Uterus (tissue), 4 donors: Measurements from ENCODE around the gene PPFIBP2. TPM values are rescaled to one million over a fixed set of nuclear protein-coding genes. Genes with fewer than 3 reads are reported as not detected.

ENCODE experiments used
- DNase-seq, 2 donors: peaks; one replicate each; pipeline ENCODE4 v3.0.0-alpha.2; 2019 to 2020
- H3K27ac ChIP-seq, 2 donors: fragments of 200-600 bp; sonication (generic); 1 replicate in 1 of 2; 2 replicates in 1 of 2; pipeline ENCODE4 v1.5.1; 2016 to 2018
- H3K27me3 ChIP-seq, 2 donors: fragments of 200-600 bp; sonication (generic); one replicate each; pipeline ENCODE4 v1.5.1; 2018 to 2019; ENCODE audit warnings: control low read depth in 1 of 2
- H3K36me3 ChIP-seq, 2 donors: fragments of 200-600 bp; sonication (generic); one replicate each; pipeline ENCODE4 v1.5.1; 2019; ENCODE audit warnings: control low read depth in 1 of 2
- H3K4me1 ChIP-seq, 2 donors: fragments of 200-600 bp; sonication (generic); one replicate each; pipeline ENCODE4 v1.5.1; 2018 to 2019; ENCODE audit warnings: control low read depth in 1 of 2
- H3K4me3 ChIP-seq, 2 donors: fragments of 200-600 bp; sonication (generic); 1 replicate in 1 of 2; 2 replicates in 1 of 2; pipeline ENCODE4 v1.5.1; 2018 to 2019; ENCODE audit warnings: mild to moderate bottlenecking in 1 of 2
- H3K9me3 ChIP-seq, 2 donors: fragments of 200-600 bp; sonication (generic); one replicate each; pipeline ENCODE4 v1.5.1; 2019; ENCODE audit warnings: control low read depth in 1 of 2
- CTCF ChIP-seq, 4 experiments: fragments of 200-600 bp in 2 of 4; fragments of 450-650 bp in 2 of 4; sonication (generic) in 2 of 4; IDR thresholded peaks; one replicate each; pipeline ENCODE4 v1.5.1; 2016 to 2019; ENCODE audit warnings: antibody characterized with exemption in 4 of 4, mild to moderate bottlenecking in 2 of 4, moderate library complexity in 1 of 4
- POLR2A ChIP-seq, 2 donors: fragments of 450-650 bp; IDR thresholded peaks; one replicate each; pipeline ENCODE4 v1.6.1; 2016; ENCODE audit warnings: antibody characterized with exemption in 2 of 2, mild to moderate bottlenecking in 1 of 2, moderate library complexity in 1 of 2
- intact Hi-C: fragments of 100-400 bp; cut with DNase I; formaldehyde crosslinking; loops from one replicate; pipeline ENCODE4 v1.15.1; 2023; ENCODE audit warnings: low total_unique reads
- total RNA-seq, 4 donors: library from RNA; depleted of rRNA in 3 of 4; stranded (reverse); fragments of >200 nt in 3 of 4; gene quantifications; one replicate each; pipeline versions ENCODE4 v1.1.0 to v1.2.4, GENCODE V29; 2014 to 2023
- donor health status: DM: yes; HTN: yes; CAD: no.

Gene PPFIBP2
- total RNA-seq = 10 to 100 TPM in 3 of 4 donors, 1 to 10 TPM in 1; 2.1 to 36.2 (median 15.2) TPM

- Histone ChIP-seq H3K27me3 (no peaks in the 10 kb centered on the region), H3K4me3 (peak within 1 kb of the TSS; percentile 59 to 63), H3K36me3 (no peaks in the 10 kb centered on the region), H3K27ac (peak within 1 kb of the TSS; percentile 83 to 89), H3K9me3 (no peaks in the 10 kb centered on the region), H3K4me1 (no peaks in the 10 kb centered on the region)
- DNase-seq = peak; percentile 74 to 86
- intact Hi-C loops = loop anchor here (10.0 kb wide), 1 partner anchor 151 kb away; no protein-coding TSS in a partner anchor
- peak; percentile 38 to 54 for TF ChIP-seq POLR2A (IDR thresholded peaks at IDR 0.05)
- peak; percentile 54 to 63 (median 57) for TF ChIP-seq CTCF (IDR thresholded peaks at IDR 0.05)
These were observed at the start of gene PPFIBP2 for GRCh38 chr11:7513234-7514098. Gene PPFIBP2 (plus strand): TSS chr11:7513999. CDS start chr11:7549476, 35,477 bp downstream.

GRCh38 chr11:7467652-7468051, 46.1 kb upstream of the PPFIBP2 start:
- DNase-seq = no peak
- Histone ChIP-seq H3K9me3 (no peaks in the 10 kb centered on the region), H3K27me3 (no peaks in the 10 kb centered on the region), H3K4me3 (no peak overlapping the region), H3K4me1 (no peaks in the 10 kb centered on the region), H3K27ac (no peak overlapping the region), H3K36me3 (no peaks in the 10 kb centered on the region)
- intact Hi-C loops = no loop called here
- TF ChIP-seq CTCF (IDR thresholded peaks at IDR 0.05) (no peak), POLR2A (IDR thresholded peaks at IDR 0.05) (no peak)

GRCh38 chr11:7469351-7469865, 44.4 kb upstream of the PPFIBP2 start:
- Histone ChIP-seq H3K9me3 (no peaks in the 10 kb centered on the region), H3K27me3 (no peaks in the 10 kb centered on the region), H3K27ac (no peak overlapping the region), H3K36me3 (no peaks in the 10 kb centered on the region), H3K4me3 (no peak overlapping the region), H3K4me1 (no peaks in the 10 kb centered on the region)
- DNase-seq = no peak
- TF ChIP-seq POLR2A (IDR thresholded peaks at IDR 0.05) (no peak), CTCF (IDR thresholded peaks at IDR 0.05) (no peak)
- intact Hi-C loops = no loop called here

GRCh38 chr11:7471071-7471470, 42.7 kb upstream of the PPFIBP2 start:
- no peak overlapping the region for H3K27ac ChIP-seq
- H3K4me1 ChIP-seq = no peaks in the 10 kb centered on the region
- H3K9me3 ChIP-seq = no peaks in the 10 kb centered on the region
- intact Hi-C loops = no loop called here
- no peak for DNase-seq
- no peaks in the 10 kb centered on the region for H3K27me3 ChIP-seq
- H3K4me3 ChIP-seq = no peak overlapping the region
- TF ChIP-seq CTCF (IDR thresholded peaks at IDR 0.05) (no peak), POLR2A (IDR thresholded peaks at IDR 0.05) (no peak)
- no peaks in the 10 kb centered on the region for H3K36me3 ChIP-seq

- H3K4me1 ChIP-seq = no peaks in the 10 kb centered on the region
- H3K9me3 ChIP-seq = no peaks in the 10 kb centered on the region
- H3K27ac ChIP-seq = no peak overlapping the region
- no peaks in the 10 kb centered on the region for H3K36me3 ChIP-seq
- H3K27me3 ChIP-seq = no peaks in the 10 kb centered on the region
- DNase-seq = no peak
- TF ChIP-seq CTCF (IDR thresholded peaks at IDR 0.05) (no peak), POLR2A (IDR thresholded peaks at IDR 0.05) (no peak)
- no peak overlapping the region for H3K4me3 ChIP-seq
- intact Hi-C loops = no loop called here
These were observed 40.1 kb upstream of the PPFIBP2 start for GRCh38 chr11:7473717-7474116.
